GM06990 (cell line): ENCODE data around the gene C11orf42.

Experiments used
- DNase-seq: peaks from one replicate; pipeline ENCODE4 v3.0.0-alpha.2; 2011; ENCODE audit not compliant: insufficient read length; ENCODE audit errors: extremely low read depth
- H3K27me3 ChIP-seq: replicated peaks from 2 replicates; pipeline ENCODE4 v1.6.0; 2011; ENCODE audit warnings: low read length; ENCODE audit not compliant: control insufficient read depth, insufficient read depth
- H3K36me3 ChIP-seq: 2 replicates; pipeline ENCODE4 v1.5.1; 2011; ENCODE audit warnings: low read length; ENCODE audit not compliant: control insufficient read depth, insufficient read depth
- H3K4me3 ChIP-seq: replicated peaks from 2 replicates; pipeline ENCODE4 v1.5.1; 2011; ENCODE audit warnings: low read depth, mild to moderate bottlenecking, control low read depth, low read length
- TF ChIP-seq, protein P1 (sequence below): IDR thresholded peaks from 2 replicates; pipeline ENCODE4 v1.5.1; 2011; ENCODE audit warnings: low read length, control low read depth, mild to moderate bottlenecking, inconsistent platforms; ENCODE audit not compliant: insufficient read depth, poor library complexity, severe bottlenecking

Gene C11orf42

DNA sequence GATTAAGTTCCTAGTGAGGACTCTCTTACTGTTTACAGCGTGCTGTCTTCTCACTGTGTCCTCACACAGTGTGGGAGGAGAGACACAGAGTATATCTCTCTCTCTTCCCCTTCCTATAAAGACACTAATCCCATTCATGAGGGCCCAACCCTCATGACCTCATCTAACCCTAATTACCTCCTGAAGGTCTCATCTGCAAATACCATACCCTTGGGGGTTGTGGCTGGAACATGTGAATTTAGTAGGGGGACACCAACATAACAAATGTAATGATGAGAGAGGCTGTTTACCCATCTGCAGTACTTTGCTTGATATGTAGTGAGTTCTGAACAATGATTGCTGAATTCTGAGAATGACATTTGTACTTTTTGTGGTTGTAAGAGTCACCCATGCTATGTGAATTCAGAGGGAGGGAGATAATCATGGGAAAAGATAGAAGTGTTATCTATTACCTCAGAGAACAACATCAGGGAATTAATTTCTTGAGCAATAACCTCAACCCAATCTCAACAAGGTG, 11.2 kb upstream of the C11orf42 start:
- TF ChIP-seq, protein P1, sequence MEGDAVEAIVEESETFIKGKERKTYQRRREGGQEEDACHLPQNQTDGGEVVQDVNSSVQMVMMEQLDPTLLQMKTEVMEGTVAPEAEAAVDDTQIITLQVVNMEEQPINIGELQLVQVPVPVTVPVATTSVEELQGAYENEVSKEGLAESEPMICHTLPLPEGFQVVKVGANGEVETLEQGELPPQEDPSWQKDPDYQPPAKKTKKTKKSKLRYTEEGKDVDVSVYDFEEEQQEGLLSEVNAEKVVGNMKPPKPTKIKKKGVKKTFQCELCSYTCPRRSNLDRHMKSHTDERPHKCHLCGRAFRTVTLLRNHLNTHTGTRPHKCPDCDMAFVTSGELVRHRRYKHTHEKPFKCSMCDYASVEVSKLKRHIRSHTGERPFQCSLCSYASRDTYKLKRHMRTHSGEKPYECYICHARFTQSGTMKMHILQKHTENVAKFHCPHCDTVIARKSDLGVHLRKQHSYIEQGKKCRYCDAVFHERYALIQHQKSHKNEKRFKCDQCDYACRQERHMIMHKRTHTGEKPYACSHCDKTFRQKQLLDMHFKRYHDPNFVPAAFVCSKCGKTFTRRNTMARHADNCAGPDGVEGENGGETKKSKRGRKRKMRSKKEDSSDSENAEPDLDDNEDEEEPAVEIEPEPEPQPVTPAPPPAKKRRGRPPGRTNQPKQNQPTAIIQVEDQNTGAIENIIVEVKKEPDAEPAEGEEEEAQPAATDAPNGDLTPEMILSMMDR: no peak
- no peaks in the 10 kb centered on the region for H3K27me3 ChIP-seq
- H3K4me3 ChIP-seq: no peak overlapping the region
- no peak for DNase-seq
- H3K36me3 ChIP-seq: no peaks in the 10 kb centered on the region

DNA sequence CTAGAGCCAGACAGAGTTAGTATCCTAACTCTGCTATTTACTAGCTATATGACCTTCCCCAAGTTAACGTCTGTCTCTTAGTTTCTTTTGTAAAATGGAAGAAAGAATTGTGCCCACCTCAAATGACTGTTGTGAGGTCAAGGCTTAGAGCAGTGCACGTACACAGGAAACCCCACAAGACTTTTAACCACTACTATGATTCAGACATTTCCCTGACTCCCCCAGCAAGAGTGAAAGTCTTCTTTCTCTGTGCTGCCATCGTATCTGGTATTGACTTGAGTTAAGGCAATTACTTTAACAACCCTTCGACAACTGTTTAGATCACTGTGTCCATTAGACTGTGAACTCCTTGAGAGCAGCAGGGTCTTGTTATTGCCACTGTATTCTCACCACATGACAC, 9.0 kb upstream of the C11orf42 start:
- TF ChIP-seq, protein P1: no peak
- Histone ChIP-seq H3K27me3 (no peaks in the 10 kb centered on the region), H3K4me3 (no peak overlapping the region), H3K36me3 (no peaks in the 10 kb centered on the region)
- DNase-seq: no peak

DNA sequence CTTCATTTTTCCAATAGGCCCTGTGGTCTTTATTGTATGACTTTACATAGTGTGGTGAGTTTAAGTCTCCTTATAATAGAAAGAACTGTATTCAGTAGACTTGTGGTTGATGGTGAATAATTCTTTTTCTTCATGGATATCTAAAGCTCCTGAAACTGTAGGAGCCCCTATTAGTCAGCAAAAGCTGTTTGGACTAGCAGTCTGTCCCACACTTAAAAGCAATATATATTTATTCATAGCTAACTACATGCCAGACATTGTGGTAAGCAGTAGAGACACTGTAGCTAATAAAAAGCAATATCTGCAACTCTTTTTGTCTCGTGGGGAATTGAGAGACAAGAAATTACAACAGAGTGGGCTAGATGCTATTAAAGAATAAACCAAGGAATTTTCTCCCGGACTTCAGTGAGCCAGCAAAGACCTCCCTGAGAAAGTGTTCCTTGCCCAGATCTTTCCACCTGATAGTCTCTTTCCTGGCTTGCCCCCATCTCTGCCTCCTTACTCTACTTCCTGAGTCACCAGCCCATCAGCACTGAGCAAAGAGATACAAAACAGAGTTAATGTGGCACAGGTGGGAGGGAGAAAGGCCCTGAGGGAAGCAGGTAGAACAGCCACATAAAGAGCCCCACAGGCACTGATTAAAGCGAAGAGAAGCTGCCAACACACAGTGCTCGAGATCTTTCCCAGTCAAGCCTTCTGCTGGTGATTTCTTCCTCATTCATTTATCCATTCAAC, 7.7 kb upstream of the C11orf42 start:
- Histone ChIP-seq H3K27me3 (no peaks in the 10 kb centered on the region), H3K4me3 (no peak overlapping the region), H3K36me3 (no peaks in the 10 kb centered on the region)
- TF ChIP-seq, protein P1: no peak
- DNase-seq: no peak

GRCh38 chr11:6199174-6199810, 6.1 kb upstream of the C11orf42 start, which contains the start of gene OR52W1:
OR52W1 (plus strand) TSS chr11:6199224; CDS start chr11:6199224, 0 bp downstream.
- DNase-seq: no peak
- H3K4me3 ChIP-seq: no peak within 1 kb of the TSS
- no peaks in the 10 kb centered on the region for H3K36me3 ChIP-seq
- TF ChIP-seq, protein P1: no peak
- H3K27me3 ChIP-seq: no peaks in the 10 kb centered on the region

DNA sequence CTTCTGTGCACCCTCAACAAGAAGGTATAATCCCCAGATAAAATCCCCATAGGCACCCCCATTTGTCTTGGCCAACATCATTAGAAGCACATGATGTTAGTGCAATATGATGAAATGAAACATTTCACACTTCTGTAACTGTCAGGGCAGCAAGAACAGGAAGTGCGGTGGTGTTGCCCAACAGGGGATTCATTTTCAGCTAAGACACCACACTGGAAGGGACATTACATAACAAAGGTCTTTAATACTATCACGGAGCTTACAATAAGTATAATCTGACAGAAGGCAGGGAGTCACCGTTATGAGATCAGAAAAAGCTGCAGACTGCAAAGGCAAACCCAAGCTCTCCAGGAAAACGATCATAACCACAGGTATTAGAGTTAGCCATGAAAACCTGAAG, 4.4 kb upstream of the C11orf42 start:
- TF ChIP-seq, protein P1: no peak
- DNase-seq: no peak

More for the DNA sequence above, 4.4 kb upstream of the C11orf42 start:
- Histone ChIP-seq H3K4me3 (no peak overlapping the region), H3K36me3 (0 out of 2 replicates have a peak, but pooled peaks cover 2% of the 10 kb centered on the region), H3K27me3 (no peaks in the 10 kb centered on the region)
